Nephron progenitor cell (in vitro differentiated cells): Measurements from ENCODE around the gene NPAS3.

ENCODE experiments used
- DNase-seq: peaks from one replicate; pipeline ENCODE4 v3.0.0; 2021
- H3K27ac Mint-ChIP-seq: 2 replicates; pipeline ENCODE4 v1.8.0; 2021; ENCODE audit warnings: mild to moderate bottlenecking, moderate library complexity, mixed read lengths
- H3K27me3 Mint-ChIP-seq: 2 replicates; pipeline ENCODE4 v1.8.0; 2021; ENCODE audit warnings: mild to moderate bottlenecking, low read depth, mixed read lengths; ENCODE audit not compliant: poor library complexity
- H3K36me3 Mint-ChIP-seq: 2 replicates; pipeline ENCODE4 v1.8.0; 2021; ENCODE audit warnings: low read depth, mixed read lengths
- H3K4me1 Mint-ChIP-seq: 2 replicates; pipeline ENCODE4 v1.8.0; 2021; ENCODE audit warnings: mixed read lengths
- H3K4me3 Mint-ChIP-seq: 2 replicates; pipeline ENCODE4 v1.8.0; 2021; ENCODE audit warnings: mild to moderate bottlenecking, moderate library complexity, mixed read lengths
- H3K9me3 Mint-ChIP-seq: 2 replicates; pipeline ENCODE4 v1.8.0; 2021; ENCODE audit warnings: mild to moderate bottlenecking, moderate library complexity, mixed read lengths
- CTCF ChIP-seq: fragments of 200-600 bp; sonication (generic); IDR thresholded peaks from 2 replicates; pipeline ENCODE4 v1.5.0; 2021; ENCODE audit warnings: antibody characterized with exemption

The NPAS3 gene

GRCh38 chr14:33679025-33679424 lies 740.3 kb downstream of the NPAS3 start:
- Mint-ChIP-seq H3K27me3 (peaks cover 6% of the 10 kb centered on the region), H3K4me3 (no peak overlapping the region), H3K36me3 (no peaks in the 10 kb centered on the region), H3K9me3 (no peaks in the 10 kb centered on the region), H3K4me1 (peaks cover 31% of the 10 kb centered on the region), H3K27ac (no peak overlapping the region)
- DNase-seq = no peak
- TF ChIP-seq CTCF = no peak

GRCh38 chr14:33679461-33680225 lies 741.0 kb downstream of the NPAS3 start:
- Mint-ChIP-seq H3K9me3 (no peaks in the 10 kb centered on the region), H3K4me1 (peaks cover 25% of the 10 kb centered on the region), H3K4me3 (no peak overlapping the region), H3K27ac (no peak overlapping the region), H3K27me3 (peaks cover 6% of the 10 kb centered on the region), H3K36me3 (no peaks in the 10 kb centered on the region)
- no peak for DNase-seq
- TF ChIP-seq CTCF = no peak

- H3K27ac Mint-ChIP-seq = no peak overlapping the region
- DNase-seq = no peak
- H3K4me1 Mint-ChIP-seq = peaks cover 13% of the 10 kb centered on the region
- peaks cover 6% of the 10 kb centered on the region for H3K27me3 Mint-ChIP-seq
- no peaks in the 10 kb centered on the region for H3K9me3 Mint-ChIP-seq
- no peaks in the 10 kb centered on the region for H3K36me3 Mint-ChIP-seq
- no peak for TF ChIP-seq CTCF
- no peak overlapping the region for H3K4me3 Mint-ChIP-seq
These were observed 742.2 kb downstream of the NPAS3 start for GRCh38 chr14:33680873-33681272.

DNA sequence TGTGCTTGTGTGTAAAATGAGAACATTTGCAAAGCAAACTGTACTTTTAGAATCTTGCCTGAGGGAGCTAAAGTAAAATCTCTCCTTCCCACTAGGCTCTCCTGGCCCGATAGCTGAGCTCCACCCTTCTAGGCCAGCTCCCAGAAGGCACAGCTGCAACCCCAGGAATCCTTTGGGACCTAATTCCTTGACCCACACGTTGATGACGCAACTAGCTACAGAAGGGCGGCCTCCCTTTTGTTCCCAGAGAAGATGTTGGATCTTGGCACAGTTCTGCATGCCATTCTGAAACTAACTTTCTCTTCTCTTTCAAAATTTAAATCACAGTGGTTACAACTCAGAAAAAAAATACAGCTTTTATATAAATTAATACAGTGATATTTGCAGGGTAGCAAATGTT lies 744.1 kb downstream of the NPAS3 start:
- Mint-ChIP-seq H3K4me1 (peaks cover 6% of the 10 kb centered on the region), H3K36me3 (no peaks in the 10 kb centered on the region), H3K4me3 (no peak overlapping the region), H3K27ac (no peak overlapping the region), H3K27me3 (peaks cover 6% of the 10 kb centered on the region), H3K9me3 (no peaks in the 10 kb centered on the region)
- TF ChIP-seq CTCF = no peak
- DNase-seq = no peak

DNA sequence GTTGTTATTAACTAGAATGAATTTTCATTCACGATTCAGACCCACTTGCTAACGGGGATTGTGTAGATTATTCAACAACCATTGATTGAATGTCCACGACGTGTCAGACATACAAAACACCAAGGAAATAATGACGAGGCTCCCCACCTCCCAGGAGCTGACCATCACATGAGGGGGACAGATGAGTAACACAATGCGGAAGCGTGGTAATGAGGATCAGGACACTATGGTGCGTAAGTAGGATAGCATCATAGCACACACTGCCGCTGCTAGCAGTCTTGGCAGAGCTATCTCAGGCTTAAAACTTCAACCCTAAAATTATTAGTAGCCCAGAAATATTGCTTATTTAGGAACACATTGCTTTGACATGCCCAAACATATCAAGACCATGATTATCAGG lies 746.3 kb downstream of the NPAS3 start:
- no peaks in the 10 kb centered on the region for H3K4me1 Mint-ChIP-seq
- no peak for DNase-seq
- H3K36me3 Mint-ChIP-seq = no peaks in the 10 kb centered on the region
- peaks cover 6% of the 10 kb centered on the region for H3K27me3 Mint-ChIP-seq
- no peak for TF ChIP-seq CTCF
- no peaks in the 10 kb centered on the region for H3K9me3 Mint-ChIP-seq
- H3K27ac Mint-ChIP-seq = no peak overlapping the region
- H3K4me3 Mint-ChIP-seq = no peak overlapping the region

DNA sequence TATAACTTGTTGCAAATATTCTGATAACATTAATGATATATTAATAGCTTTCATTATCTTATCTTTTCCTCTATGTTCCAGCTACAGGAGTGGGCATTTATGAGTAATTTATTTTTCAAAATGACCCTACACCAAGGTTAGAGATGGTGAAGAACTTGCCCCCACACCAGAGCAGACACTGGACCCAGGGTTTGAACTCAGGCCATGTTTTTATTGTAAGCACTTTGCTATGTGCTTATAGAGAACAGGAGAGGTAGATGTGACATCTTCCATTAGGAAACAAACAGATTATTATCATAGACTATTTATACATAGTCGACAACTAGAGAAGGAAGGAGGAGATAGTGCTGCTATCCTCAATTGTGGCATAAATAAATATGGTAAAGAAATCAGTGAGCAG lies 747.0 kb downstream of the NPAS3 start:
- Mint-ChIP-seq H3K27ac (no peak overlapping the region), H3K36me3 (no peaks in the 10 kb centered on the region), H3K27me3 (peaks cover 3% of the 10 kb centered on the region), H3K4me1 (no peaks in the 10 kb centered on the region), H3K4me3 (no peak overlapping the region), H3K9me3 (no peaks in the 10 kb centered on the region)
- DNase-seq = no peak
- TF ChIP-seq CTCF = no peak
